ENCODE data around the gene PGAM2.

- TF ChIP-seq, protein P1, sequence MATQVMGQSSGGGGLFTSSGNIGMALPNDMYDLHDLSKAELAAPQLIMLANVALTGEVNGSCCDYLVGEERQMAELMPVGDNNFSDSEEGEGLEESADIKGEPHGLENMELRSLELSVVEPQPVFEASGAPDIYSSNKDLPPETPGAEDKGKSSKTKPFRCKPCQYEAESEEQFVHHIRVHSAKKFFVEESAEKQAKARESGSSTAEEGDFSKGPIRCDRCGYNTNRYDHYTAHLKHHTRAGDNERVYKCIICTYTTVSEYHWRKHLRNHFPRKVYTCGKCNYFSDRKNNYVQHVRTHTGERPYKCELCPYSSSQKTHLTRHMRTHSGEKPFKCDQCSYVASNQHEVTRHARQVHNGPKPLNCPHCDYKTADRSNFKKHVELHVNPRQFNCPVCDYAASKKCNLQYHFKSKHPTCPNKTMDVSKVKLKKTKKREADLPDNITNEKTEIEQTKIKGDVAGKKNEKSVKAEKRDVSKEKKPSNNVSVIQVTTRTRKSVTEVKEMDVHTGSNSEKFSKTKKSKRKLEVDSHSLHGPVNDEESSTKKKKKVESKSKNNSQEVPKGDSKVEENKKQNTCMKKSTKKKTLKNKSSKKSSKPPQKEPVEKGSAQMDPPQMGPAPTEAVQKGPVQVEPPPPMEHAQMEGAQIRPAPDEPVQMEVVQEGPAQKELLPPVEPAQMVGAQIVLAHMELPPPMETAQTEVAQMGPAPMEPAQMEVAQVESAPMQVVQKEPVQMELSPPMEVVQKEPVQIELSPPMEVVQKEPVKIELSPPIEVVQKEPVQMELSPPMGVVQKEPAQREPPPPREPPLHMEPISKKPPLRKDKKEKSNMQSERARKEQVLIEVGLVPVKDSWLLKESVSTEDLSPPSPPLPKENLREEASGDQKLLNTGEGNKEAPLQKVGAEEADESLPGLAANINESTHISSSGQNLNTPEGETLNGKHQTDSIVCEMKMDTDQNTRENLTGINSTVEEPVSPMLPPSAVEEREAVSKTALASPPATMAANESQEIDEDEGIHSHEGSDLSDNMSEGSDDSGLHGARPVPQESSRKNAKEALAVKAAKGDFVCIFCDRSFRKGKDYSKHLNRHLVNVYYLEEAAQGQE (IDR thresholded peaks at IDR 0.05; ENCODE audit: insufficient read depth in 1 of 2, low read depth in 2 of 2, low read length in 2 of 2) = no peak
- TF ChIP-seq SIN3A (IDR thresholded peaks at IDR 0.05; ENCODE audit: borderline replicate concordance, insufficient read depth, low read length) = no peak
These were observed 19.3 kb upstream of the PGAM2 start for GRCh38 chr7:44084701-44085100.

Measured in PFSK-1 (cell line).